Measurements from ENCODE around the gene RBPJL. TPM values are rescaled to one million over a fixed set of nuclear protein-coding genes. Genes with fewer than 3 reads are reported as not detected.

Gene RBPJL
- total RNA-seq, 2 experiments from 2014 or later = not detected

- CTCF ChIA-PET (ENCODE audit: unreplicated experiment) = no interaction called here
- peaks cover 8% of the 10 kb centered on the region; the same call in 1 of the 2 replicates for H3K79me2 ChIP-seq (ENCODE audit: insufficient read depth, low read depth, low read length)
- DNase-seq (ENCODE audit: low spot score) = no peak
- BruUV-seq (replicated peaks) = no TSS peak
- H2AFZ ChIP-seq (ENCODE audit: low read length) = no peak overlapping the region
- no peak overlapping the region for H3K4me3 ChIP-seq (ENCODE audit: low read depth, low read length, poor library complexity, severe bottlenecking)
- H3K4me1 ChIP-seq (ENCODE audit: insufficient read depth, low read length, poor library complexity, severe bottlenecking) = peaks cover 67% of the 10 kb centered on the region
- POLR2A ChIA-PET = no interaction called here
- H3K4me2 ChIP-seq (ENCODE audit: low read length) = peak overlapping the region; percentile 51
- H3K27ac ChIP-seq (ENCODE audit: low read depth, low read length, poor library complexity, severe bottlenecking) = no peak overlapping the region
- intact Hi-C loops (cut with micrococcal nuclease; ENCODE audit: unreplicated experiment) = loop anchor here (5.0 kb wide), 1 partner anchor 607 kb away; the partner anchor contains the start of gene ZNF335
- TF ChIP-seq EZH2phosphoT487 (IDR thresholded peaks at IDR 0.05; ENCODE audit: borderline replicate concordance, low read depth, low read length) = no peak
- TF ChIP-seq CTCF (conservative IDR thresholded peaks at IDR 0.05; ENCODE audit: low read length) = no peak
- no peaks in the 10 kb centered on the region for H3K9me2 ChIP-seq (ENCODE audit: insufficient read depth, low read length)
- no peaks in the 10 kb centered on the region for H3K9me3 ChIP-seq (ENCODE audit: low read length)
- H3K36me3 ChIP-seq (ENCODE audit: insufficient read depth, low read length) = peaks cover 35% of the 10 kb centered on the region
- H4K20me1 ChIP-seq (ENCODE audit: insufficient read depth, low read length) = peaks cover 9% of the 10 kb centered on the region; the same call in 1 of the 2 replicates
Observed at GRCh38 chr20:45365444-45365970, 58.9 kb downstream of the RBPJL start.

GRCh38 chr20:45366192-45366591, 59.6 kb downstream of the RBPJL start:
- TF ChIP-seq CTCF (conservative IDR thresholded peaks at IDR 0.05; ENCODE audit: low read length) (no peak), EZH2phosphoT487 (IDR thresholded peaks at IDR 0.05; ENCODE audit: borderline replicate concordance, low read depth, low read length) (no peak)
- DNase-seq (ENCODE audit: low spot score) = no peak
- H3K9me2 ChIP-seq (ENCODE audit: insufficient read depth, low read length) = no peaks in the 10 kb centered on the region
- ChIA-PET CTCF (ENCODE audit: unreplicated experiment) (no interaction called here), POLR2A (interaction anchor here (0.6 to 0.8 kb wide), 2 partner anchors 31 to 49 kb away, joined by 3 to 4 read pairs; no protein-coding TSS in a partner anchor)
- no peak overlapping the region for H3K4me2 ChIP-seq (ENCODE audit: low read length)
- no peak overlapping the region for H2AFZ ChIP-seq (ENCODE audit: low read length)
- H3K4me1 ChIP-seq (ENCODE audit: insufficient read depth, low read length, poor library complexity, severe bottlenecking) = peaks cover 71% of the 10 kb centered on the region
- H3K9me3 ChIP-seq (ENCODE audit: low read length) = no peaks in the 10 kb centered on the region
- no peak overlapping the region for H3K27ac ChIP-seq (ENCODE audit: low read depth, low read length, poor library complexity, severe bottlenecking)
- BruUV-seq (replicated peaks) = no TSS peak
- H3K36me3 ChIP-seq (ENCODE audit: insufficient read depth, low read length) = peaks cover 35% of the 10 kb centered on the region
- intact Hi-C loops (cut with micrococcal nuclease; ENCODE audit: unreplicated experiment) = loop anchor here (5.0 kb wide), 1 partner anchor 606 kb away; the partner anchor contains the start of gene ZNF335
- no peak overlapping the region for H3K4me3 ChIP-seq (ENCODE audit: low read depth, low read length, poor library complexity, severe bottlenecking)
- H3K79me2 ChIP-seq (ENCODE audit: insufficient read depth, low read depth, low read length) = peaks cover 8% of the 10 kb centered on the region; the same call in 1 of the 2 replicates
- peaks cover 9% of the 10 kb centered on the region; the same call in 1 of the 2 replicates for H4K20me1 ChIP-seq (ENCODE audit: insufficient read depth, low read length)

- no peak for DNase-seq (ENCODE audit: low spot score)
- POLR2A ChIA-PET = interaction anchor here (0.6 to 0.8 kb wide), 2 partner anchors 31 to 49 kb away, joined by 3 to 4 read pairs; no protein-coding TSS in a partner anchor
Observed at GRCh38 chr20:45366631-45367030, 60.0 kb downstream of the RBPJL start.

More at GRCh38 chr20:45366631-45367030, 60.0 kb downstream of the RBPJL start:
- H3K9me2 ChIP-seq (ENCODE audit: insufficient read depth, low read length) = no peaks in the 10 kb centered on the region
- no peak for TF ChIP-seq EZH2phosphoT487 (IDR thresholded peaks at IDR 0.05; ENCODE audit: borderline replicate concordance, low read depth, low read length)
- peak overlapping the region; percentile 87 for H3K4me2 ChIP-seq (ENCODE audit: low read length)
- H3K27ac ChIP-seq (ENCODE audit: low read depth, low read length, poor library complexity, severe bottlenecking) = no peak overlapping the region
- no peaks in the 10 kb centered on the region for H3K9me3 ChIP-seq (ENCODE audit: low read length)
- peaks cover 71% of the 10 kb centered on the region for H3K4me1 ChIP-seq (ENCODE audit: insufficient read depth, low read length, poor library complexity, severe bottlenecking)
- CTCF ChIA-PET (ENCODE audit: unreplicated experiment) = no interaction called here
- BruUV-seq (replicated peaks) = no TSS peak
- no peak overlapping the region for H2AFZ ChIP-seq (ENCODE audit: low read length)
- peaks cover 9% of the 10 kb centered on the region; the same call in 1 of the 2 replicates for H4K20me1 ChIP-seq (ENCODE audit: insufficient read depth, low read length)
- peaks cover 35% of the 10 kb centered on the region for H3K36me3 ChIP-seq (ENCODE audit: insufficient read depth, low read length)
- intact Hi-C loops (cut with micrococcal nuclease; ENCODE audit: unreplicated experiment) = loop anchor here (5.0 kb wide), 1 partner anchor 606 kb away; the partner anchor contains the start of gene ZNF335
- H3K79me2 ChIP-seq (ENCODE audit: insufficient read depth, low read depth, low read length) = peaks cover 8% of the 10 kb centered on the region; the same call in 1 of the 2 replicates
- H3K4me3 ChIP-seq (ENCODE audit: low read depth, low read length, poor library complexity, severe bottlenecking) = no peak overlapping the region

Data from OCI-LY7 (cell line).